ENCODE data around the gene AQP11. TPM values are rescaled to one million over a fixed set of nuclear protein-coding genes. Genes with fewer than 3 reads are reported as not detected.

AQP11 gene
- total RNA-seq, 2 donors from 2014 or later, result 1.7 to 2.6 TPM

GRCh38 chr11:77557553-77557952 is 32.2 kb upstream of the AQP11 start:
- peak; percentile 74 for DNase-seq
- H3K9me3 ChIP-seq (ENCODE audit: control insufficient read depth, low read length), result peaks cover 32% of the 10 kb centered on the region
- Mint-ChIP-seq H3K36me3 (ENCODE audit: low read depth) (no peaks in the 10 kb centered on the region), H3K27ac (no peak overlapping the region), H3K27me3 (ENCODE audit: insufficient read depth) (no peaks in the 10 kb centered on the region), H3K9me3 (peaks cover 8% of the 10 kb centered on the region), H3K4me3 (no peak overlapping the region), H3K4me1 (peaks cover 7% of the 10 kb centered on the region)
- WGBS, 2 experiments (ENCODE audit: insufficient coverage in 1 of 2, insufficient read length in 1 of 2), result 79 to 85% methylated on average over 5 of the region's 5 CpGs
- H3K27ac ChIP-seq (ENCODE audit: low read depth, low read length), result no peak overlapping the region
- H3K4me3 ChIP-seq (ENCODE audit: low read length), result no peak overlapping the region
- no peaks in the 10 kb centered on the region for H3K27me3 ChIP-seq (ENCODE audit: control insufficient read depth, insufficient read depth, low read length, poor library complexity, severe bottlenecking)
- no peak overlapping the region for H3K9ac ChIP-seq (ENCODE audit: extremely low read depth, low read length, poor library complexity, severe bottlenecking)
- H3K4me1 ChIP-seq (ENCODE audit: control insufficient read depth, insufficient read depth, low read length), result no peaks in the 10 kb centered on the region
- peak; percentile 67 for TF ChIP-seq CTCF (conservative IDR thresholded peaks at IDR 0.05)
- H3K36me3 ChIP-seq (ENCODE audit: control insufficient read depth, insufficient read depth, low read length), result no peaks in the 10 kb centered on the region

- H3K9me3 Mint-ChIP-seq, result peaks cover 8% of the 10 kb centered on the region
- Histone ChIP-seq H3K4me1 (ENCODE audit: control insufficient read depth, insufficient read depth, low read length) (no peaks in the 10 kb centered on the region), H3K9me3 (ENCODE audit: control insufficient read depth, low read length) (peaks cover 37% of the 10 kb centered on the region), H3K36me3 (ENCODE audit: control insufficient read depth, insufficient read depth, low read length) (no peaks in the 10 kb centered on the region), H3K27me3 (ENCODE audit: control insufficient read depth, insufficient read depth, low read length, poor library complexity, severe bottlenecking) (no peaks in the 10 kb centered on the region), H3K27ac (ENCODE audit: low read depth, low read length) (no peak overlapping the region), H3K4me3 (ENCODE audit: low read length) (no peak overlapping the region), H3K9ac (ENCODE audit: extremely low read depth, low read length, poor library complexity, severe bottlenecking) (no peak overlapping the region)
- DNase-seq, result no peak
- H3K4me1 Mint-ChIP-seq, result peaks cover 7% of the 10 kb centered on the region
- 86 to 92% methylated on average over 2 to 4 of the region's 4 CpGs for WGBS, 2 experiments (ENCODE audit: insufficient coverage in 1 of 2, insufficient read length in 1 of 2)
- no peaks in the 10 kb centered on the region for H3K36me3 Mint-ChIP-seq (ENCODE audit: low read depth)
- no peak overlapping the region for H3K4me3 Mint-ChIP-seq
- peaks cover 2% of the 10 kb centered on the region for H3K27me3 Mint-ChIP-seq (ENCODE audit: insufficient read depth)
- TF ChIP-seq CTCF (conservative IDR thresholded peaks at IDR 0.05), result no peak
- no peak overlapping the region for H3K27ac Mint-ChIP-seq
These were observed 31.4 kb upstream of the AQP11 start for GRCh38 chr11:77558380-77558779.

GRCh38 chr11:77559686-77560401 is 29.9 kb upstream of the AQP11 start:
- Histone ChIP-seq H3K9me3 (ENCODE audit: control insufficient read depth, low read length) (peaks cover 27% of the 10 kb centered on the region), H3K27ac (ENCODE audit: low read depth, low read length) (no peak overlapping the region), H3K9ac (ENCODE audit: extremely low read depth, low read length, poor library complexity, severe bottlenecking) (no peak overlapping the region), H3K36me3 (ENCODE audit: control insufficient read depth, insufficient read depth, low read length) (no peaks in the 10 kb centered on the region), H3K4me3 (ENCODE audit: low read length) (no peak overlapping the region), H3K4me1 (ENCODE audit: control insufficient read depth, insufficient read depth, low read length) (no peaks in the 10 kb centered on the region), H3K27me3 (ENCODE audit: control insufficient read depth, insufficient read depth, low read length, poor library complexity, severe bottlenecking) (no peaks in the 10 kb centered on the region)
- no peak for TF ChIP-seq CTCF (conservative IDR thresholded peaks at IDR 0.05)
- WGBS, 2 experiments (ENCODE audit: insufficient coverage in 1 of 2, insufficient read length in 1 of 2), result 93 to 94% methylated on average over 3 to 6 of the region's 6 CpGs
- H3K27me3 Mint-ChIP-seq (ENCODE audit: insufficient read depth), result peaks cover 2% of the 10 kb centered on the region
- H3K9me3 Mint-ChIP-seq, result peaks cover 9% of the 10 kb centered on the region
- no peak for DNase-seq
- H3K27ac Mint-ChIP-seq, result no peak overlapping the region
- no peaks in the 10 kb centered on the region for H3K36me3 Mint-ChIP-seq (ENCODE audit: low read depth)
- H3K4me1 Mint-ChIP-seq, result peaks cover 7% of the 10 kb centered on the region
- no peak overlapping the region for H3K4me3 Mint-ChIP-seq
